ENCODE results near the gene GRAMD1A.
"Not testable (repeated sequence)": the region's sequence is repeated elsewhere in the genome, so short reads cannot be mapped to it uniquely, and the experiment has no call there.

Gene GRAMD1A

GRCh38 chr19:35004517-35005255 is 4.6 kb downstream of the GRAMD1A start:
- no peak for DNase-seq

DNA sequence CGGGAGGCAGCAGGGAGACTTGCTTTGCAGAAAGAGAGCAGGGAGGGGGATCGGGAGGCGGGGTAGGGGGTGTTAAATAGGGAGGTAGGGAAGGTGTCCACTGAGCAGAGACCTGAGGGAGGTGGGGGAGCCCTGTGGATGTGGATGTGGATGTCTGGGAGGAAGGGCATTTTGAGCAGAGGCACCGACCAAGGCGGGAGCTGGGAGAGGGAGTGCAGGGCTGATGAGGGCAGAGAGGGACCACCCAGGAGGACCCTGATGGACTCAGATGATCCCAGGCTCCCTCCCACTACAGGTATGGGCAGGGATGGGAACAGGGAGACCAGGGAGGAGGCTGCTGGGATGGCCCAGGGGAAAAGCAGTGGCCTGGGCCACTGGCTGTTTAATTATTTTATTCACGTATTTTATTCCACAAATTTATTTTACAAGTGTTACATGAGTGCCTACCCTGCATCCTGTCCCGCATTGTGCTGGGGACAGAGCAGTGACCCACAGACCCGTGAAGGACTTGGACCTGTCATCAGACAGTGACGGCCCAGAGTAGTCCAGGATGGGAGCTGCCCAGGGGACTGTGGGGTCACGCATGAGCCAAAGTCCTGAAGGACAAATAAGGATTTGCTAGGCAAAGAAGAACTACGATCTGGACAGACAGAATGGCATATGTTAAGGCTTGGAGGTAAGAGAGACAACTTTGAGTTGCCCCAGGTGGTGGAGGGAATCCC is 5.3 kb downstream of the GRAMD1A start:
- DNase-seq, result no peak

DNA sequence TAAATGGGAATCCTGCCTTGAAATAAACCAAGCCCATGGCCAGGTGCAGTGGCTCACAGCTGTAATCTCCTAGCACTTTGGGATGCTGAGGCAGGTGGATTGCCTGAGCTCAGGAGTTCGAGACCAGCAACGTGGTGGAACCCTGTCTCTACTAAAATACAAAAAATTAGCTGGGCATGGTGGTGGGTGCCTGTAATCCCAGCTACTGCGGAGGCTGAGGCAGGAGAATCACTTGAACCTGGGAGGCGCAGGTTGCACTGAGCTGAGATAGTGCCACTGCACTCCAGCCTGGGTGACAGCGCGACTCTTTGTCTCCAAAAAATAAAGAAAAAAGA is 5.9 kb downstream of the GRAMD1A start:
- DNase-seq, result not testable (repeated sequence)

DNA sequence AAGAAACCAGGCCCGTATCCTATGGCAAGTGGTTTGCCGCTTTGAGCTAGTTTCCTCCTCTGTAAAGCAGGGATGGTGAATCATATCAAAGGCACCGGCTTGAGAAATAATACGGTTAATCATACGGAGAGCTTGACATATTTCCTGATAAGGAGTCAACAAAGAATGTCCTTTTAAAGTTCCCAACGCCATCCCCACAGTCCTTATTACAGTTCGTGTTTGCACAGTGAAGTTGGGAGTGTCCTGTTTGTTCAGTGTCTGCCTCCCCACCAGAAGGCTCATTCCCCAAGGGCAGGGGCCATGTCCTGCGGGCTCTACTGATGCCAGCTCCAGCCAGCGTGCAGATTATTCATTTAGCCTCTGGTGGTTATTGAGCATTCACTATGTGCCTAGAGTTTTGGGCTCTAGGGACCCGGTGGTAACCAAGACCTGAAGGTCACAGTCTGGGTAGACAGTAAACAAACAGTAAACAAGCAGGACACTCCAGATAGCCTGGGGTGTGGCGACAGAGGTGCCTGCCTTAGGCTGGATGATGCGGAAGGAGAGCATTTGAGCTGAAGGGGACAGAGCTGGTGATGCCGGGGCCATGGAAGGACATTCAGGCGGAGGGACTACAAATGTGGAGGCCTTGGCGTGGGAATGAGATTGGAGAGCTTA is 6.3 kb downstream of the GRAMD1A start:
- DNase-seq, result no peak

- DNase-seq, result no peak
Measured at GRCh38 chr19:35006999-35007365, 6.9 kb downstream of the GRAMD1A start.

- not testable (repeated sequence) for DNase-seq
Measured at GRCh38 chr19:35007427-35007826, 7.3 kb downstream of the GRAMD1A start.

GRCh38 chr19:35008891-35009341 is 8.8 kb downstream of the GRAMD1A start:
- no peak for DNase-seq

- DNase-seq, result no peak
Measured at GRCh38 chr19:35009424-35010415, 9.6 kb downstream of the GRAMD1A start.

DNA sequence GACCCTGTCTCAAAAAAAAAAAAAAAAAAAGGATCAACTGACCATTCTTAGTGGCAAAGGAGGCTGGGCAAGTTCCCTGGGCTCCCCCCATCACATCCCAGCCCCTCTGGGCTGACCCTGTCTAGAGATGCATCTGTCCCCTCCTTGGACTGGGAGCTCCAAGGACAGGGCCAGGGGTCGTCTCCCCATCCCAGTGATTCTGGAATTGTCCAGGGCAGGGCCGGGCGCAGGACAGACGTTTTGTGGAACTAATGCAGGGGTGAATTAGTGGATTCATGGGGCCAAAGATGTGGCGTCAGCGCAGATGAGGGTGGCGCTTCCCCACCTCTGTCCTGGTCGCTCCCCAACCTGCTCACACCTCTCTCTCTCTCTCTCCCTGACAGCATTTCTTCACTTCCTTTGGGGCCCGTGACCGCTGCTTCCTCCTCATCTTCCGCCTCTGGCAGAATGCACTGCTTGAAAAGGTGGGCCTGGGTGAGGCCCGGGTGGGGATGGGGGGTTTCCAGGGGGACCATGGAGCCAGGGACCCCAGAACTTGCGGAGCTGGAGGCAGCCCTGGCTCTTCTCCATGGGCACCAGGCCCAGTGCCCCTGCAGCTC is 11.1 kb downstream of the GRAMD1A start:
- no peak for DNase-seq

- no peak for DNase-seq
Measured at GRCh38 chr19:35011737-35012682, 11.9 kb downstream of the GRAMD1A start.

DNA sequence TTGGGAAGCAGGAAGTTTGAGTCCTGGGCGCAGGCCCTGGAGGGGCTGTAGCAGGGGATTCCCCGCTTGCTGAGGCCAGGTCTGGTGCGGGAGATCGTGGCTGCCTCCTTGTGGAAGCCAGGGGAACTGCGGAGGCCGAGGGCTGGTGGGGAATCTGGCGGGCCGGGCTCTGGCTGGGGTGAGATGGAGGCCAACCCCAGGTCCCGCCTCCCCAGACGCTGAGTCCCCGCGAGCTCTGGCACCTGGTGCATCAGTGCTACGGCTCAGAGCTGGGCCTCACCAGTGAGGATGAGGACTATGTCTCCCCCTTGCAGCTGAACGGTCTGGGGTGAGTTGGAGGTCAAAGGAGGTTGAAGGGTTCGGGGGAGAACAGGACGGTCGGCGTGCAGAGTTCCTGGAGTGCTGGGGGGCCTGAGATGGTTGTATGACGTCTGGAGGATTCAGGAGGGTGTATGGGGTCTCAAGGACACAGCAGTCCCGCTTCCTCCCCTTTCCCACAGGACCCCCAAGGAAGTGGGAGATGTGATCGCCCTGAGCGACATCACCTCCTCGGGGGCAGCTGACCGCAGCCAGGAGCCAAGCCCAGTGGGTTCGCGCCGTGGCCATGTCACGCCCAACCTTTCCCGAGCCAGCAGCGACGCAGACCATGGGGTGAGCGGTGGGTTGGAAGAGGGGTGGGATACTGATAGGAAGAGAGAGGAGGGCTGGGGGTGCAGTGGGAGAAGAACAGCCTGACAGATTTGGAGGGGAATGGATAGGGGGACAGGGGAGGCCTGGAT is 13.1 kb downstream of the GRAMD1A start:
- peak; percentile 44 for DNase-seq

DNA sequence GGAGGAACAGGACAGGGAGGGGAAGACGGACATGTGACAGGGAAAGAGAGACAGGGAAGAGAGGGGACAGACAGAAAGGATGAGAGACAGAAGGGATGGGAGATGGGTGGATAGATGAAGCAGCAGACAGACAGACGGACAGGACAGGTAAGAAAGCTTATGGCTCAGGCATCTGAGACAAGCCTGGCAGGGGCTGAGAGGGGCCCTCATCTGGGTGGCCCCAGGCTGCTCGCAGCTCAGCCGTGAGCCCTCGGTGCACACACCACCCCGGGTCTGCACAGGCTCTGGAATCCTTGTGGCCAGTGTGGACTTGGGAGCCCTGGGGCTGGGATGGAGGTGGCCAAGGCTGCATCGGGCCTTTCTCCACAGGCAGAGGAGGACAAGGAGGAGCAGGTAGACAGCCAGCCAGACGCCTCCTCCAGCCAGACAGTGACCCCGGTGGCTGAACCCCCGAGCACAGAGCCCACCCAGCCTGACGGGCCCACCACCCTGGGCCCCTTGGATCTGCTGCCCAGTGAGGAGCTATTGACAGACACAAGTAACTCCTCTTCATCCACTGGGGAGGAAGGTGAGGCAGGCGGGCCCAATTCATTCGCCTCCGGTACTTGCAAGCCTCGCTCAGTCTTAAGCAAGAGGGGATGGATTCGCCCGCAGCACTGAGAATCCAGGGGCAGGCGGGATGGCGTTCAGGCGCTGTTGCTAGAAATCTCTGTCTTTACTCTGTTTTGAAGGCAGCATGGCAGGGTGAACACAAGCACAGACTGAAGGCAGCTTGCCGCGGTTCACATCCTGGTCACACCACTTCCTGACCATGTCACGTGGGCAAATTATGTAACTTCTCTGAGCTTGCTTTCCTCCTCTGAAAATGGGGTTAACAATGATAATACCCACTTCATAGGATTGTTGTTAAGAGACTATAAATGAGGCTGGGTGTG is 14.0 kb downstream of the GRAMD1A start:
- no peak for DNase-seq

- DNase-seq, result not testable (repeated sequence)
Measured at GRCh38 chr19:35014774-35015173, 14.7 kb downstream of the GRAMD1A start.

GRCh38 chr19:35015270-35015953 is 15.3 kb downstream of the GRAMD1A start:
- no peak for DNase-seq

DNA sequence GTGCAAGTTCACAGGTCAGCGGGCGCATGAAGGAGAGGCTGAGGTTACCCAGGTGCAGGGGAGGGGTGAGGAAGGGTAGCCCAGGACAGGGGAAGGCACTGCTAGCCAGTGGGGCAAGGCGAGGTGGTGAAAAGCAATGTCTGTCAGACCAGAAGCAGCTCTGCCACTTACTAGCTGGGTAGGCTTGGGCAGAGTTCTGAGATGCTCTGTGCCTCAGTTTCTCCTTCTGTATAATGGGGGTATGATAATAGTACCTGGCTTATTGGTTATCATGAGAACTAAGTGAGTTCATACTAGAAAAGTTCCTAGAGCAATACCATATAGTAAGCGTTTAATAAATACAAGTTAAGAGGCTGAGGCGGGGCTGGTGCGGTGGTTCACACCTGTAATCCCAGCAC is 15.8 kb downstream of the GRAMD1A start:
- no peak for DNase-seq

GRCh38 chr19:35017507-35017906 is 17.4 kb downstream of the GRAMD1A start:
- DNase-seq, result peak; percentile 28

DNA sequence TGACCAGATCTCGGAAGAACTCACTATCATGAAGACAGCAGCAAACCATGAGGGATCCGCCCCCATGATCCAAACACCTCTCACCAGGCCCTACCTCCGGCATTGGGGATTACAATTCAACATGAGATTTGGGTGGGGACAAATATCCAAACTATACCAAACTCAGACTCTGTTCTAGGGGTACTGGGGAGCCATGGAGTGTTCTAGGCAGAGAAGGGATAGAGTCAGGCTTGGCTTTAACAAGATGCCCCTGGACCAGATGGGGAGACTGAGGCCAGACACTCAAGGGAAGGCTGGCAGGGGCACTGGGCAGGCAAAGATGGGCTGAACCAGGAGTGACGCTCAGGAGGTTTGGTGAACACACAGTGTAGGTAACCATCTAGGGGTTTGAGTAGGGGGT is 18.3 kb downstream of the GRAMD1A start:
- DNase-seq, result no peak

- DNase-seq, result no peak
Measured at GRCh38 chr19:35019144-35019543, 19.0 kb downstream of the GRAMD1A start.

DNA sequence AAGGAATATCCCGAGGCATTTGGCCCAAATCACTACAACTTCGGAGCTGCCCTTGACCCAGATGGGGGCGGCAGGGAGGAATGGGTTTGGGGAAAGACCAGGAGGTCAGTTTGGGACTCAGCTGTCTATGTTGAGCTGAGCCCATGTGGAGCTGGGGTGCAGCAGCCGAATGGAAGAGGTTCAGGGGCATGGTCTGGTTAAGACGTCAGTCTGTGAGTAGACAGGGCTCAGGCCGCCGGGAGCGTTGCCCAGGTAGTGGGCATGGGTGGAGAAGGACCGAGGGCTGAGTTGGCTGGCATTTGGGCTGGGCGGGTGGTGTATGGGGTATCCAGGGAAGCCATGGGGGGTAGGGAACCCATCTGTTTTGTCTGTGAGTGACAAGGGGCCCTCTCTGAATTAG is 20.9 kb downstream of the GRAMD1A start:
- no peak for DNase-seq

All from midbrain (tissue), 1 donor.